CD4-positive, alpha-beta T cell treated with Interleukin-15 for 4 hours (primary cell): ENCODE results near the gene TOM1.

Experiments used
- DNase-seq: peaks from one replicate; pipeline ENCODE4 v3.0.0-alpha.2; 2020; ENCODE audit warnings: low spot score

Gene TOM1

DNA sequence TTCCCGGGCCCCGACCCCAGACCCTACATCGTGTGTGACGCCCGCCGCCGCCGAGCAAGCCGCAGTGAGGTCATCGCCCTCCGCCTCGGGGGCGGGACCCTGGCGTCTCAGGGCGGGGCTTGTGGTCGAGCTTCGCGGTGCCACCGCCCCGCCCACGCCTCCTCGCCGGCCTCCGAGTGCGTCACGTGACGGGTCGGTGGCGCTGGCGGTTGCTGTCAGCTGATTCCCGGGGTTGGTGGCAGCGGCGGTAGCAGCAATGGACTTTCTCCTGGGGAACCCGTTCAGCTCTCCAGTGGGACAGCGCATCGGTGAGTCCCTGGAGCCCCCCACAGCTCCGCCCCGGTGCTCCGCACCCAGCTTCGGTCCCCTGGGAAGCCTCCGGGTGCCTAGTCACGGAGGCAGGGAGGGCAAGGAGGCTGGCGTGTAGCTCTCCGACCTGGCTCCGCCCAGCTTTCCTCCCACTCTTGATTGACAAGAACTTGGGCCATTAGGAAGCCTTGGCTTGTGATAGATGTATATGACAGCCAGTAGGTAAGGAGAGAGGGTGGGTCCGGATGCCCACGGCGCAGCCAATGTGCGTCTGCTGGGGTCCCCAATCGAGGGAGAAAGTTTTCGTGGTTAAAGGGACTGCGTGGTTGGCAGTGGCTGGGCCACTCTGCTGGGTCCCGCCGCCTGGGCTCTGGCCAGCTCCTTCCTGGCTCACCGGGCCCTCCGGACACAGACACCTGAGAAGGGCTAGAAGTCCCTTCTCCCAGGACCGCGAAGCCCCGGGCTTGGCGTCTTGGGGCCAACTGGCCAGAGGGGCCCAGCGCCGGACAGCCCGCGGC, at the start of gene TOM1:
Gene TOM1, plus strand, starts transcription at position 222 of the 827 bp plus-strand sequence. Its CDS starts 35 bp downstream, at position 257.
- peak; percentile 99 for DNase-seq

DNA sequence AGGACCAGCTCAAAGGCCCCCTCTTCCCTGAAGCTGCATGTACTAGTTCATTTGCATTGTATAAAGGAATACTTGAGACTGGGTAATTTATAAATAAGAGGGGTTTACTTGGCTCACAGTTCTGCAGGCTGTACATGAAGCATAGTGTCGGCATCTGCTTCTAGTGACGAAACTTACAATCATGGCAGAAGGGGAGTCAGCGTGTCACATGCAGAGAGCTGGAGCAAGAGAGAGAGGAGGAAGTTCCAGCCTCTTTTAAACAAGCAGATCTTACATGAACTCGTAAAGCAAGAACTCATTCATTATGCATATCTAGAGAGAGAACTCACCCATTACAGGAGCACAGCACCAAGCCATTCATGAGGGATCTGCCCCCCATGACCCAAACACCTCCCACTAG, 49.5 kb upstream of the TOM1 start:
- DNase-seq = no peak

DNA sequence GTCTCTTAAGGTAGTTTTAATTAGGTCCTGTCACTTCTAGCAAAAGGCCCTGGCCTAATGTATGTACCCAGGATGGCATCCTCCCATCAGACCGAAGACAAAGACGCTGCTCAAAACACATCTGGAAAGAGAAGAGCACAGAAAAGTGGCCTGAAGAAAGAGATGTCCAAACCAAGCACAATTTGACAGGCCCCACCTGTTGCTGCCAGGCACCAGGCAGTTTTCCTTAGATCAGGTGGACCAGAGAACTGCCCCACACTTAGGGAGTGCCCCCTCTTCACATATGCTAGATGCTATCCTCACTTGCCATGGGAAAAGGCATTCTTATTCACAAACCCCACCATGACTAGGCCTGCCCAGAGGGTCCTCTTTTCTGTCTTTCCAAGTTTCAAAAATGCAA, 45.7 kb upstream of the TOM1 start:
- no peak for DNase-seq

DNA sequence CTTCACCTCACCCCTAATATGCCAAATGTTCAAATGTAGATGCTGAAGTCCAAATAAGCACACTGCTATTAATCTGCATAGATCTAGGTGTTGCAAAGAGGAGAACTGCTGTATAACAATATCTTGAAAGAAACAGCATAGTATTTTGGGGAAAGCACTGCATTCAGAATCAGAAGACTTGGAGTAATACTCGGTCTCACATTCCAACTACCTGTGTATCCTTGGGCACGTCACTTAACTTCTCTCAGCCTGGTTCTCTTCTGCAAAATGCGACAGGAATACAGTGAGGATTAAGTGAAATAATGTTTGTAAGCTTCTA, 42.7 kb upstream of the TOM1 start:
- DNase-seq = no peak

DNA sequence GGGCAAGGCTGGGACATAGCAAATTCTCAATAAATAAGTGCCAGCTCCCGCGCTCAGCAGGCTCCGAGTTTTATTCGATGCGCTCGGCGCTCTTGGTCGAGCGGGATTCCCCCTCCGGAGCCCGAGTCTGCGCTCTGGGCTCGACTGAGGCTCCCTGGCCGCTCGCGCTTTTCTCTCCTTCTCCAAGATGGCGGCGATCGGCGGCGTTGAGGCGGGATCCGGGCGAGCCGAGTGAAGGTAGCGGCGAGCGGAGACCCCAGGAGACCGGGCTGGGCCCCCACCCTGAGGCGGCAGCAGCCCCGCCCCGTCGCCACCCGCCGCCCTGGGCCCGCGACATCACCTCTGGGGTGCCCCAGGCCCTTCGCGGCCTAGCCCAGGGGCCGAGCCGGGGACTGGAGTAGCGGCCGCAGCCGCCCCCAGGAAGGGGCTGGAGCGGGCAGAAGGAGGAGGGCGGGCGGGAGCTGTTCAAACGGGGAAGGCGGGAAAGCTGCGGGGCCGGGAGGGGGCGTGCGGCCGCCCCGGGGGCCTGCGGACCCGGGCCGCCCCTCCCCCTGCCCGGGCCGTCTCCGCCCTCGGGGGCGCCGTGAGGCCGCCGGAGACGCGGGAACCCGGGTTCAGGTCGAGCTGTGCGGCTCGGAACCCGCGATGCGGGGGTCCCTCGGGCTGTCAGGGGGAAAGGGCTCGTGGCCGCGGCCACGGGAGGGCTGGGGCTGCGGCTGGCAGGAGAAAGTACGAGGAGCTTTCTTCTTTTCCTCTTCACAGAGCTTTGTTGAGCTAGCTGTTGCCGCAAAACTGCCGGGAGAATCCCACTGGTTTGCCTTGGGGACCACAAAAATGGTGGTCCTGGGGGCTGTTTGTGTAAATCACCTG, 42.1 kb upstream of the TOM1 start, which contains the start of gene HMGXB4:
Gene HMGXB4, plus strand, starts transcription at position 173 of the 870 bp plus-strand sequence. CDS start 4,898 bp downstream, outside the sequence.
- peak; percentile 89 for DNase-seq

DNA sequence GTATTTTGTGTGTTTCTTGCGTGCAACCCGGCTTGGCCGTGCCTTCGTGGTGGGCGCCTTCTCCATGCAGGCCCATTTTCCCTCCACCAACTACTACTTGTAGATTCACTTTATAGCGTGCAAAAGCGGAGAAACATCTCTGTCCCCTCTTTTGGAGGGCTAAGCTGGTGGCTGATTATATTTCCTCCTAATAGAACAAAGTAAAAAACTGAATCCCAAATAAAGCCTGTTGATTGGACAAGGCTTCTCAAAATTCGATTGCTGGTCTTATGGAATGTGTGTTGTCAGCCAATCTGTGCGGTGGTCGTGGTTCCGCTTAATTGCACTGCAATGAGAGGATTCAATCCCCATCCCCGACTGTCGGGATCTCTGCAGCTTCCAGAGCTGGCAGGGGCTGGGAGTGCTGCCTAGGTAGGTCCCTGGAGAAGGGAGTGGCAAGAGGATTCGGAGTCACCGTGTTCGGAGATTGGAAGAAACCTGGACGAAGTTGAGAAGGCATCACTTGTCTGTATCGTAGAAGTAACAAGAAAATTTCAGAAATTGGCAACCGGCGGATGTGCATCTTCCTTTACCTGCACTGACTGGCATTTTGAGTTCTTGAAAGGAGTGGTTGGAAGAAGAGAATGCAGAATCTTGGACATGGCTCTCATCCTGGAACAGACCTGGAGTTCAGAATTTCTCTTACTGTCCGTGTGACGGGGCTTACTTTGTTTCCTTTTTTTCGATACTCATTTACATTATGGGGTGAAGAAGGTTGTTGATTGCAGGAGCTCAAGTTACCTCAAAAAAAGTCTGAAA, 41.3 kb upstream of the TOM1 start:
- DNase-seq = no peak

DNA sequence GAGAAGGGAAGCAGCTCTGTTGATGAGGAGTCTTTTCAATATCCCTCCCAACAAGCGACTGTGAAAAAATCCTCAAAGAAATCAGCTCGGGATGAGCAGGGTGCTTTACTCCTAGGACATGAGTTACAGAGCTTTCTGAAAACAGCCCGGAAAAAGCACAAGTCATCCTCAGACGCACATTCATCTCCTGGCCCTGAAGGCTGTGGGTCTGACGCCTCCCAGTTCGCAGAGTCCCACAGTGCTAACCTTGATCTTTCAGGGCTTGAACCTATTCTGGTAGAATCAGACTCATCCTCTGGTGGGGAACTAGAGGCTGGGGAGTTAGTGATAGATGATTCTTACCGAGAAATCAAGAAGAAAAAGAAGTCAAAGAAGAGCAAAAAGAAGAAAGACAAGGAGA, 34.7 kb upstream of the TOM1 start:
- DNase-seq = no peak

DNA sequence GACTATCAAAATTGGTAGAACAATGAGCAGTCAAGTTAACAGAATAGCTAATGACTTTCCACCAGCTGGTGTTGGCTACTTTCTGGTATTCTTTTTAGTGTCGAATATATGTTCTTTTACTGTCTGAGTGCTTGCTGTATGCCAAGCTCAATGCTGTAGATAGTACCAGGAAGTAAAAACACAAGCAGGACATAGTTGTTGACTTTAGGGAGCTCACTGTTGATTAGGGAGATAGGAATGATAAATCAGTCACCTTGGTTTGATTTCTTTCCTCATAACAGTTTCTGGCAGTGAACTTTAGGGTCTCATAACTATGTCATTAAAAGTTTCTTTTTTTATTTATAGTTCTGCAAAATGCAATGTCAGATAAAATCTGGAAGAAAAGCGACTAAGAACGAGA, 33.4 kb upstream of the TOM1 start:
- no peak for DNase-seq

DNA sequence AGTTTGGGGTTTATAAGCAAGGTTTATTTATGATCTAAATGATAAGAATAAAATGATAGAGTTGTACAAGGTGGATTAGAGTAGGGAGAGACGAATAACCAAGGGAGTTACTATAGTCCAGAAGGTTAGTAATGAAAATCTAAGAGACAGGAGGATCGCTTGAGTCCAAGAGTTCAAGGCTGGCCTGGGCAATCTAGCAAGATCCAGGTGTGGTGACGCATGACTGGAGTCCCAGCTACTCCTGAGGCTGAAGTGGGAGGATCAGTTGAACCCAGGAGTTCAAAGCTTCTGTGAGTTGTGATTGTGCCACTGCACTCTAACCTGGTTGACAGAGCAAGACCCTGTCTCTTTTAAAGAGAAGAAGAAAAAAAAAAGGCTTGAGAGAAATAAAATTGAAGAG, 30.1 kb upstream of the TOM1 start:
- DNase-seq = no peak

DNA sequence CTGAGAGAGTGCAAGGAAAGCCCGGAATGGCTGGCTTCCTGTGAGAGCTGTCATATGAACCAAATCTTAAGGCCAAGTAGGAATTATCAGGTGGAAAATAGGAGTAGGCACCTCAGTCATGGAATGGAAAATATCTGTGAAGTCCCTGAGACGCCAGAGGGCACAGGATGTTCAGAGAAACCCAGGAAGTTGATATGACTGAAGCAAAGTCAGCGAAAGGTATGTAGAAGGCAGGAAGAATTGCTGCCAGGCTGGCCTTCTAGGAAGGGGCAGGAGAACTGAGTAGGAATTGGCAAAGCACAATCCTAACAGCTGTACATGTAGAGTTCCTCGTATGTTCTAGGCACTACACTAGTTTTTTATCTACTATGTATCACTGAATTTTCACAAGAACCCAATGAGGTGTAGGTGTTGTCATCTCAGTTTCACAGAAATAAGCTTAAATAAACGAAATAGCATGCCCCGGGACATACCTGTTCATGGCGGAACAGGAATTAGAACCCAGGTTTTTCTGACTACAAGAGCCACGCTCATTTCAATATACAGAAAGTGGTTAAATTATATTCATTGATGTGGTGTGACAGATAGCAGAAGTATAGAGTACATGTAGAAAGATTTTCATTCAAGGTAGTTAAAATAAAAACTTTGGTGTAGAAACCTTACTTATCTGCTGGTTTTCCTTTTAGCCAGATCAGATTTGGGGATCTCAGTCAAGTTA, 25.4 kb upstream of the TOM1 start:
- peak; percentile 12 for DNase-seq

DNA sequence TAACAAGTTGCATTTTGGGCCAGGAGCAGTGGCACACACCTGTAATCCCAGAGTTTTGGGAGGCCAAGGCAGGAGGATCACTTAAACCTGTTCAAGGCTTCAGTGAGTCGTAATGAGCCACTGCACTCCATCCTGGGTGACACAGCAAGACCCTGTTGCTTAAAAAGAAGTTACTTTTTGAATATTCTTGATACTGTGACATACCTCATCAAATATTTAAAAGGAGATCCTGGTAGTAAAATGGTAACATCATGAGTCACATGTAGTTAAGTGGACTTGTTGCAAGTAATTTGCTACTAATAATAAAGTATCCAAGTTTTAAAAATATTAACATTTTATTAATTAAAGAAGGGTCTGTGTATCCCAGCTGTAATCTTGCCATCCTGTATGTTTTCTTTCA, 24.1 kb upstream of the TOM1 start:
- DNase-seq = no peak

DNA sequence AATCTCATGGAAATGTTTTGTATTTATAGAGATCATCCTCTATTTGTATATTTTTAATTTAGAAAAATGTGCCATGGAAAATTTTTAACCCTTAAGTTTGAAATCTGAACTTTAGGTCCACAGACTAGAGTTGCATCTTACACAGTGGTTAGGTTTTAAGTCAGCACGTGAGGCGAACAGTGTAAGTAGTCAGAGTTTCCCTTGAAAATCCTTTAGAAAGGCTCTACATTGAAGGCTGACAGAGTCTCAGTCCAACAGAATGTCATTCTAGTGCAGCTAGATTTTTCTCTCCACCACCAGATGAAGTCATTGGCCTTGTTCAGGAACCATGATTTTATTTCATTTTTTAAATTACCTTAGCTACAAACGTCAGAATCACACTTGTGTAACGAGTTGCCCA, 23.7 kb upstream of the TOM1 start:
- DNase-seq = no peak

DNA sequence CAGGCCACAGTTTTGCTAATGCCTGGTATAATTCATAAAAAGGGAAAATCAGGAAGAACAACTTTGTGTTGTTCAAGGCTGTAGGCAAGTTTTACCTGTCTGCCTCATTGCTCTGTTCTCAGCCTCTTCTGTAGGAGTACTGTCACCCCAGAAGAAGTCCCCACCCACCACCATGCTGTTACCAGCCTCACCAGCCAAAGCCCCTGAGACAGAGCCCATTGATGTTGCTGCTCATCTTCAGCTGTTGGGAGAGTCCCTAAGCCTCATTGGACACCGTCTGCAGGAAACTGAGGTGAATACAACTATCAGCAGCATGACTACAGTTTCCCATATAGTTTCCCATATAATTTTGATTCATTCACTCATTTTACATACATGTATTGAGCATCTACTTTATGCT, 11.6 kb upstream of the TOM1 start:
- DNase-seq = no peak

DNA sequence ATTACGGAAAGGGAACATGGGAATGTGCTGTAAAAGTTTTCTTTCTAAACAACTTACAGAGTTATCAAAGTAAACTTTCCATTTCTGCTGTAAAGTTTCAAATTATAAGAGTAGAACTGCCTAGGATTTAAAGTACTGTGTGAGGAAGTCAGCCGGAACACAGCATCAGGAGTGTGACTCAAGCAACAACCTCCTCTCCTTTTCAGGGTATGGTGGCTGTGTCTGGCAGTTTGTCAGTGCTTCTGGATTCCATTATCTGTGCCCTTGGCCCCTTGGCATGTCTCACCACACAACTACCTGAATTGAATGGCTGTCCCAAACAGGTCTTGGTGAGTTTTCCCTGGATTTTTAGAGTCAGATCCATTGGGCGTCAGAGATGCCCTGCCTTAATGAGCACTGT, 6.9 kb upstream of the TOM1 start:
- DNase-seq = no peak

DNA sequence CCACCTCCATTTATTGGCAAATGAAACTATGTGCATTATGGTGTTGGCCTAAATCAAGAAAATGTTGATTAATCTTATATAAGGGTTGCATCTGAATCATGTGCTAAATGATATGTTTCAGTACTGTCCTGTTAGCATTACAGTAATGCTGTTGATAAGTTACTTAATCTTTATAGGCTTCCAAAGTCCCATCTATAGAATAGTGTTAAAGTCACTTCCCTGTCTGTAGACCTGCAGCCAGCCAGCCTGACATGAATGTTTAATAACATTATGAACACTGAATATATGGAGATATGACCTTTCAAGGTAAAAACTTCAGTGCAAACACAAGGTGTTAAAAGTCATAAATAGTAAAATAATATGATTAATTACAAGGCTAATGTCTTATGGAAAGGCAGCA, 3.6 kb upstream of the TOM1 start:
- DNase-seq = no peak

DNA sequence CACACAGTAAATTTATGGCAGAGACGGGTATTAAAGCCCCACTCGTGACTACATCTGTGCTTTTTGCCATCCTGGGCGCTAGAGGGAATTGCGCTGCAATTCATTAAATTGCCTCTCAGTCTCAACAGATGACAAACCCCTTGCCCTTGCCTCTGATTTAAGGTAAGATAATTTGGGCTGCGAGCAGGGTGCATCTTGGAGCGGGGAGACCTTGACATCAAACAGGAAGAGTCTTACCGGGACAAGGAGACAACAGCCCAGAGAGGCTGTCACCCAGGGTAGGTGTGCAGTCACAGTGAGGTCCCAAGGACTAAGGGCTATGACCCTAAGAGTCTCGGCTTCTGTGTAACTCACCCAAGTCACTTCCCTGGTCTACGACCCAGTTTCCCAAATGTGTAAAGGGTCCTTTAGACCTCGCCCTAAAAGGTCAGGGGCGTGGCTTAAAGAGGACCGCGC, 449 bp upstream of the TOM1 start:
- DNase-seq = peak; percentile 40

DNA sequence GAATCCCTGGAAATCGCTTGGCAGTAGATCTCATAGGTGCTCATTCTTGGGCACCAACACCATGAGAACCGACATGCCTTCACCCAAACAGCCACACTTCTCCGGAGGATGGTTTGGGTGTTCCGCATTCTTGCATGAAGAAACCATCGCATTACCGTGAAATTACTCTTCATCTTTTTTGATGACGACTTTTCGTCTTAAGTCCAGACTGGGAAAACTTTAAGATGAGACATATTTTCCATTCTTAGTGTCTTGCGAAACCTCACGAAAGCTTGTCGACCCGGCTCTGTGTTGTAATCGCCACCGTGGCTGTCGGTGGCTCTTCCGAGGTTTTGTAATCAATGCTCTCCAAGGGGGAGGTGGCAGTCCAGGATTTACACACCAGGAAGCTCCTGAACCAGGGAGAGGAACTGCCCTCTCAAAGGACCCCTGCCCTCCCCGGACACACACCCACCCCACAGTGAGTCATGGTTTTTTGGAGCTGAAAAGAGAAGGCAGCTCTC, 1.7 kb downstream of the TOM1 start:
- no peak for DNase-seq

DNA sequence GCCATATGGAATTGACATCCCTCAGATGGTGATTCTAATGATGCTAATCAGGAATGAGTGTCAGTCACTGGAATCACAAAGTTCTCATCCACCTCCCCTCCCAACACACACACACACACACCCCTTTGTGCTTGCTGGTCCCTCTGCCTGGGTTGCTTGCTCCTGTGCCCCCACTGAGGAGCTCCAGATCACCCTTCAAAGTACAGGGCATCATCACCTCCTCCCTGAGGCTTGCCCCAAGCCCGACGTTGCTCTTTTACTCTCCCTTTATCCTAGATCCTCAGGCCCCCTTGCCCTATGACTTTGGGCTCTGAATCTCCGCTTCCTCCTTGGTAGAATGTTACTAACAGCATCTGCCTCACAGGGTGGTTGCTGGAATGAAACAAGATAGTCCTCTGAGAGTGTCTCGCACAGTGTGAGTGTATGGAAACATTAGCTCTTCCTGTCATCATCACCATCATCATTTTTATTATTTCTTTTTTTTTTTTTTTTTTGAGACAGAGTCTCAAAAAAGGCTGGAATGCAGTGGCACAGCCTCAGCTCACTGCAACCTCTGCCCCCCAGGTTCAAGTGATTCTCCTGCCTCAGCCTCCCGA, 3.4 kb downstream of the TOM1 start:
- no peak for DNase-seq

DNA sequence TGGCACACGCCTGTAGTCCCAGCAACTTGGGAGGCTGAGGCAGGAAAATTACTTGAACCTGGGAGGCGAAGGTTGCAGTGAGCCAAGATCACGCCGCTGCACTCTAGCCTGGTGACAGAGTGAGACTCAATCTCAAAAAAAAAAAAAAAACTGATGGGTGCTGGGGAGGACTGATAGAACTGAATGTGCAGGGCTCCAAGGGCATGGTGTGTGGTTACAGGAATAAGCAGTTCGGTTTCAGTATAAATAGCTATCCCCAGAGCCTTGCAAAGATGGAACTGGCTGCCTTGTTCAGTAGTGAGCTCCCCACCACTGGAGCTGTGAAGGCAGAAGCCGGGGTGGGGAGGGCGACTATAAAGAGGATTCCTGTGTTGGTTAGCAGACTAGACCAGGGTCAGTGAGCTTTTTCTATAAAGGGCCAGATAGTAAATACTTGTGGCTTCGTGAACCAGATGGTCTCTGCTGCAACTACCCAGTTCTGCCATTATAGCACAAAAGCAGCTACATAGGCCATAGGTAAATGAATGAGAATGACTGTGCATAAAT, 5.9 kb downstream of the TOM1 start:
- no peak for DNase-seq

DNA sequence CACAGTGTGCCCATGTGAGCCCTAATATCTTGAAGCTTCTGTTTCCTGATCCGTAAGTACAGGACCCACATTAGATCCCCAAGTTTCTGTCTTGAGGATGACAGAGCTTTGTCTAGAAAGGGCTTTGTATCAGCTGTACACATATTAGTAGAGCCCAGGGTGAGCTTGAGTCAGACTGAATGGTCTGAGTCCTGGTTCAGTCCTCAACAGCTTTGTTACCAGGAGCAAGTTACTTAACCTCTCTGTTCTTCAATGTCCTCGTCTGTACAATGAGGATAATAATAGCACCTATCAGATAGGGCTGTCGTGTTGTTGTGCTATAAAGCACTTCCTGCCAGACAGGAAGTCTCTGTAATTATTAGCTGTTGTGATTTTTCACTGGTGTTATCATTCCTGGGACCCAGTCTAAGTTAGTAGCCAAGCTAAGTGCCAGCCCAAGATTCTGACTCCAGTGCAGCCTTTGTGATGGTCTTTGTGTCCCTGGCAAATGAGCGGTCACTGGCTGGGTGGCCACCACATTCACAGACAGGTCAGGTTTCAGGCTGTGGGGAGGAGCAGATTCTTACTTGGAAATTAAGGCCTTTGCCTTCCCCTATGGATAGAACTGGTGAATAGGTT, 6.8 kb downstream of the TOM1 start:
- DNase-seq = peak; percentile 30
